Breast epithelium (tissue), 3 donors: ENCODE results near the gene SPAAR.

Experiments used
- CTCF ChIP-seq, 3 donors: fragments of 450-650 bp; IDR thresholded peaks; one replicate each; pipeline ENCODE4 v1.5.1; 2016 to 2017; ENCODE audit warnings: antibody characterized with exemption in 3 of 3, mild to moderate bottlenecking in 3 of 3, moderate library complexity in 3 of 3
- POLR2A ChIP-seq: fragments of 450-650 bp; IDR thresholded peaks from one replicate; pipeline ENCODE4 v1.6.1; 2016; ENCODE audit warnings: antibody characterized with exemption, mild to moderate bottlenecking, moderate library complexity

DNA sequence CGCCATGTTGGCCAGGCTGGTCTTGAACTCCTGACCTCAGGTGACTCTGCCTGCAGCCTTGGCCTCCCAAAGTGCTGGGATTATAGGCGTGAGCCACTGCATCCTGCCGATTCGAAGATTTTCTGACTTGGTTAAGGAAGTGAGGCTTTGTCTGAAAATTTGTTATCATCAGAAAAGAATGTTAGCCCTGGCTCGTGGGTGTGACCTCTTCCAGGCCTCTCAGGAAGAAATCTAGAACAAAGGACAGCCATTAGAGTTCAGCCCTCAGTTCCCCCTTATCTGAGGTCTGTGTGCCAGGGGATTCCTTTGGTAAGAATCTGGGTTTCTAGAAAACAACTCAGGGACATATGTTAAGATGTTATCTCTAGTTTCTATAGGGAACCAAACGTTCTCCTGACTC lies 42.4 kb downstream of the SPAAR start:
- TF ChIP-seq CTCF (IDR thresholded peaks at IDR 0.05) (no peak), POLR2A (no peak)
